Loucy (cell line): Measurements from ENCODE around the gene CRTC1.

Source experiments
- H2AFZ ChIP-seq: fragments of 200-600 bp; sonication (generic); 2 replicates; pipeline ENCODE4 v1.6.0; 2016; ENCODE audit warnings: antibody characterized with exemption, mild to moderate bottlenecking, low read length, moderate library complexity
- H3F3A ChIP-seq: fragments of 200-600 bp; 2 replicates; pipeline ENCODE4 v1.6.0; 2016; ENCODE audit warnings: antibody characterized with exemption, low read depth, mild to moderate bottlenecking
- H3K27me3 ChIP-seq: fragments of 200-600 bp; sonication (generic); 2 replicates; pipeline ENCODE4 v1.6.1; 2014; ENCODE audit warnings: low read length, mild to moderate bottlenecking; ENCODE audit not compliant: insufficient read depth, poor library complexity, severe bottlenecking
- H3K36me3 ChIP-seq: fragments of 200-600 bp; sonication (generic); 2 replicates; pipeline ENCODE4 v1.6.1; 2016; ENCODE audit warnings: low read length; ENCODE audit not compliant: insufficient read depth
- H3K4me1 ChIP-seq: fragments of 200-600 bp; sonication (generic); 2 replicates; pipeline ENCODE4 v1.5.1; 2014; ENCODE audit warnings: low read length, mild to moderate bottlenecking; ENCODE audit not compliant: insufficient read depth, poor library complexity, severe bottlenecking
- H3K4me2 ChIP-seq: fragments of 200-600 bp; sonication (generic); 2 replicates; pipeline ENCODE4 v1.6.0; 2014; ENCODE audit warnings: antibody characterized with exemption, low read length, low read depth, mild to moderate bottlenecking; ENCODE audit not compliant: poor library complexity, severe bottlenecking
- H3K4me3 ChIP-seq: fragments of 200-600 bp; sonication (generic); 2 replicates; pipeline ENCODE4 v1.5.1; 2014; ENCODE audit warnings: low read length, mild to moderate bottlenecking, mixed read lengths; ENCODE audit not compliant: poor library complexity, severe bottlenecking
- H3K79me2 ChIP-seq: fragments of 200-600 bp; sonication (generic); 2 replicates; pipeline ENCODE4 v1.6.1; 2014; ENCODE audit warnings: low read length; ENCODE audit not compliant: insufficient read depth
- H3K9ac ChIP-seq: fragments of 200-600 bp; sonication (generic); 2 replicates; pipeline ENCODE4 v1.6.0; 2014; ENCODE audit warnings: mild to moderate bottlenecking, low read depth, low read length, moderate library complexity; ENCODE audit not compliant: poor library complexity, severe bottlenecking
- H3K9me2 ChIP-seq: fragments of 200-600 bp; sonication (generic); replicated peaks from 2 replicates; pipeline ENCODE4 v1.6.1; 2016; ENCODE audit warnings: low read depth, low read length, mixed read lengths
- H3K9me3 ChIP-seq: fragments of 200-600 bp; sonication (generic); 2 replicates; pipeline ENCODE4 v1.6.1; 2014; ENCODE audit warnings: mild to moderate bottlenecking, antibody characterized with exemption, low read length, low read depth; ENCODE audit not compliant: insufficient read depth
- H4K20me1 ChIP-seq: fragments of 200-600 bp; sonication (generic); 2 replicates; pipeline ENCODE4 v1.6.0; 2014; ENCODE audit warnings: antibody characterized with exemption, low read length, mild to moderate bottlenecking; ENCODE audit not compliant: insufficient read depth, poor library complexity, severe bottlenecking
- EZH2phosphoT487 ChIP-seq: fragments of 200-600 bp; IDR thresholded peaks from 2 replicates; pipeline ENCODE4 v1.6.1; 2018; ENCODE audit warnings: antibody characterized with exemption, mild to moderate bottlenecking, moderate library complexity, borderline replicate concordance
- TF ChIP-seq, protein P1 (sequence below): fragments of 200-600 bp; sonication (generic); conservative IDR thresholded peaks from 2 replicates; pipeline ENCODE4 v1.5.1; 2014; ENCODE audit warnings: mild to moderate bottlenecking, antibody characterized with exemption, low read length

The CRTC1 gene

DNA sequence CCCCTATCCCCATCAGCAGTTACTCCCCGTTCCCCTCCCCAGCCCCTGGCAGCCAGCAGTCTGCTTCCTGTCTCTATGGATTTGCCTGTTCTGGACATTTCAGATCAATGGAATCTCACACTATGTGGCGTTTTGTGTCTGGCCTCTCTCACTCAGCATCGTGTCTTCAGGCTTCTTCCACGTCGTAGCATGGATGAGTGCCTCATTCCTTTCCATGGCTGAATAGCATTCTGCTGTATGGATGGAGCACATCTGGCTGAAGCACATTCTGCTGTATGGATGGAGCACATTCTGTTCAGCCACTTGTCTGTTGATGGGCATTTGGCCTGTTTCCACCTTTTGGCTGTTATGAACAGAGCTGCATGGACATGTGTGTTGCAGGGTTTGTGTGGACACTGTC lies 29.5 kb downstream of the CRTC1 start:
- no peaks in the 10 kb centered on the region for H3K9me2 ChIP-seq
- peaks cover 14% of the 10 kb centered on the region for H3K4me1 ChIP-seq
- no peak overlapping the region for H2AFZ ChIP-seq
- no peak for TF ChIP-seq EZH2phosphoT487
- TF ChIP-seq, protein P1, sequence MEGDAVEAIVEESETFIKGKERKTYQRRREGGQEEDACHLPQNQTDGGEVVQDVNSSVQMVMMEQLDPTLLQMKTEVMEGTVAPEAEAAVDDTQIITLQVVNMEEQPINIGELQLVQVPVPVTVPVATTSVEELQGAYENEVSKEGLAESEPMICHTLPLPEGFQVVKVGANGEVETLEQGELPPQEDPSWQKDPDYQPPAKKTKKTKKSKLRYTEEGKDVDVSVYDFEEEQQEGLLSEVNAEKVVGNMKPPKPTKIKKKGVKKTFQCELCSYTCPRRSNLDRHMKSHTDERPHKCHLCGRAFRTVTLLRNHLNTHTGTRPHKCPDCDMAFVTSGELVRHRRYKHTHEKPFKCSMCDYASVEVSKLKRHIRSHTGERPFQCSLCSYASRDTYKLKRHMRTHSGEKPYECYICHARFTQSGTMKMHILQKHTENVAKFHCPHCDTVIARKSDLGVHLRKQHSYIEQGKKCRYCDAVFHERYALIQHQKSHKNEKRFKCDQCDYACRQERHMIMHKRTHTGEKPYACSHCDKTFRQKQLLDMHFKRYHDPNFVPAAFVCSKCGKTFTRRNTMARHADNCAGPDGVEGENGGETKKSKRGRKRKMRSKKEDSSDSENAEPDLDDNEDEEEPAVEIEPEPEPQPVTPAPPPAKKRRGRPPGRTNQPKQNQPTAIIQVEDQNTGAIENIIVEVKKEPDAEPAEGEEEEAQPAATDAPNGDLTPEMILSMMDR = no peak
- H3K9me3 ChIP-seq = no peaks in the 10 kb centered on the region
- H3K36me3 ChIP-seq = no peaks in the 10 kb centered on the region
- H3K4me2 ChIP-seq = no peak overlapping the region
- H3K27me3 ChIP-seq = no peaks in the 10 kb centered on the region
- no peak overlapping the region for H3K4me3 ChIP-seq
- no peaks in the 10 kb centered on the region for H4K20me1 ChIP-seq
- H3K79me2 ChIP-seq = peaks cover 34% of the 10 kb centered on the region
- no peak overlapping the region for H3K9ac ChIP-seq
- no peaks in the 10 kb centered on the region for H3F3A ChIP-seq

- TF ChIP-seq EZH2phosphoT487 = no peak
- TF ChIP-seq, protein P1 = no peak
- Histone ChIP-seq H3K4me2 (no peak overlapping the region), H2AFZ (no peak overlapping the region), H3K9ac (no peak overlapping the region), H3K4me3 (no peak overlapping the region), H4K20me1 (no peaks in the 10 kb centered on the region), H3F3A (no peaks in the 10 kb centered on the region), H3K9me3 (no peaks in the 10 kb centered on the region), H3K9me2 (no peaks in the 10 kb centered on the region), H3K27me3 (no peaks in the 10 kb centered on the region), H3K4me1 (peaks cover 16% of the 10 kb centered on the region), H3K79me2 (peaks cover 28% of the 10 kb centered on the region; the same call in 1 of the 2 replicates), H3K36me3 (no peaks in the 10 kb centered on the region)
These were observed 30.2 kb downstream of the CRTC1 start for GRCh38 chr19:18713550-18714117.

DNA sequence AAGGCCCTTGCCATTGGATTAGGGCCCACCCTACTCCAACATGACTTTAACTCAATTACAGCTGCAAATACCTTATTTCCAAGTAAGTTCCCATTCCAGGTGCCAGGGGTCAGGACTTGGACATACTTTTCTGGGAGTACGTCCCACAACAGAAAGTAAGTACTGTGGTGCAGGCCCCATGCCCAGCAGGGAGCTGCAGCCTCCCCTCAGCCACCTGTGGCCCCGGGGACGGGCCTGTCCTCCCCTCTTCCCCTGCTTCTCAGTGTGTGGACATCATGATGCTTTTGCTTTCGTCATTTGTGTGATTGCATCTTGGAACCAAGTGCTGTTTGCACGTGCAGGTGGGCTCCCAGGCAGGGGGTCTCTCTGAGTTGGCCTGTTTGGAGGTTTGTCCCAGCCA lies 31.9 kb downstream of the CRTC1 start:
- no peak overlapping the region for H3K4me2 ChIP-seq
- no peak overlapping the region for H3K9ac ChIP-seq
- H3K36me3 ChIP-seq = no peaks in the 10 kb centered on the region
- H3K79me2 ChIP-seq = peaks cover 16% of the 10 kb centered on the region; the same call in 1 of the 2 replicates
- no peaks in the 10 kb centered on the region for H3K27me3 ChIP-seq
- H3K9me3 ChIP-seq = no peaks in the 10 kb centered on the region
- peaks cover 16% of the 10 kb centered on the region for H3K4me1 ChIP-seq
- H3K9me2 ChIP-seq = no peaks in the 10 kb centered on the region
- no peak overlapping the region for H3K4me3 ChIP-seq
- no peak overlapping the region for H2AFZ ChIP-seq
- no peaks in the 10 kb centered on the region for H3F3A ChIP-seq
- no peaks in the 10 kb centered on the region for H4K20me1 ChIP-seq
- TF ChIP-seq EZH2phosphoT487 = no peak
- TF ChIP-seq, protein P1 = no peak
